Neural cell (in vitro differentiated cells): ENCODE measurements around the gene TMCO1. TPM values are rescaled to one million over a fixed set of nuclear protein-coding genes. Genes with fewer than 3 reads are reported as not detected.
"Not testable (repeated sequence)": the region's sequence is repeated elsewhere in the genome, so short reads cannot be mapped to it uniquely, and the experiment has no call there.

ENCODE experiments used
- H2AFZ ChIP-seq: fragments of 200-600, 300-800 bp; sonication (generic), shearing (Covaris generic); 2 replicates; pipeline ENCODE4 v1.6.0; 2014; ENCODE audit warnings: low read depth, mild to moderate bottlenecking, antibody characterized with exemption, low read length, moderate library complexity
- H3F3A ChIP-seq: fragments of 200-600 bp; shearing (Covaris generic); 2 replicates; pipeline ENCODE4 v1.6.1; 2016; ENCODE audit warnings: mild to moderate bottlenecking, moderate library complexity, mixed read lengths, antibody characterized with exemption, low read length; ENCODE audit not compliant: insufficient read depth, poor library complexity, severe bottlenecking
- H3K27ac ChIP-seq: fragments of 200-600, 300-800 bp; sonication (generic), shearing (Covaris generic); 2 replicates; pipeline ENCODE4 v1.5.1; 2014; ENCODE audit warnings: mild to moderate bottlenecking, low read length, moderate library complexity
- H3K27me3 ChIP-seq: fragments of 300-800, 200-600 bp; sonication (generic), shearing (Covaris generic); 2 replicates; pipeline ENCODE4 v1.6.0; 2014; ENCODE audit warnings: mild to moderate bottlenecking, low read depth, low read length, moderate library complexity; ENCODE audit not compliant: insufficient read depth
- H3K36me3 ChIP-seq: fragments of 300-800, 200-600 bp; sonication (generic), shearing (Covaris generic); 2 replicates; pipeline ENCODE4 v1.5.1; 2014; ENCODE audit warnings: mild to moderate bottlenecking, antibody characterized with exemption, low read length, moderate library complexity; ENCODE audit not compliant: insufficient read depth
- H3K4me2 ChIP-seq: fragments of 300-800, 200-600 bp; sonication (generic), shearing (Covaris generic); 2 replicates; pipeline ENCODE4 v1.6.0; 2014; ENCODE audit warnings: mild to moderate bottlenecking, low read length
- H3K4me3 ChIP-seq: fragments of 300-800, 200-600 bp; sonication (generic), shearing (Covaris generic); 2 replicates; pipeline ENCODE4 v1.5.1; 2014; ENCODE audit warnings: mild to moderate bottlenecking, low read length, moderate library complexity
- H3K79me2 ChIP-seq: fragments of 200-600 bp; shearing (Covaris generic); replicated peaks from 2 replicates; pipeline ENCODE4 v1.6.0; 2014; ENCODE audit warnings: mild to moderate bottlenecking, low read length, moderate library complexity; ENCODE audit not compliant: insufficient read depth
- H3K9ac ChIP-seq: fragments of 300-800, 200-600 bp; sonication (generic), shearing (Covaris generic); 2 replicates; pipeline ENCODE4 v1.6.1; 2016; ENCODE audit warnings: mild to moderate bottlenecking, low read length, mixed read lengths
- H3K9me2 ChIP-seq: fragments of 200-600 bp; shearing (Covaris generic); 2 replicates; pipeline ENCODE4 v1.6.1; 2016; ENCODE audit warnings: mild to moderate bottlenecking, low read length, mixed read lengths; ENCODE audit not compliant: insufficient read depth
- H3K9me3 ChIP-seq: fragments of 200-600, 300-800 bp; sonication (generic), shearing (Covaris generic); 2 replicates; pipeline ENCODE4 v1.6.1; 2016; ENCODE audit warnings: mild to moderate bottlenecking, mixed run types, low read length, moderate library complexity, mixed read lengths
- H4K20me1 ChIP-seq: fragments of 200-600 bp; shearing (Covaris generic); 2 replicates; pipeline ENCODE4 v1.6.1; 2016; ENCODE audit warnings: mild to moderate bottlenecking, mixed run types; ENCODE audit not compliant: insufficient read depth
- CTCF ChIP-seq: fragments of 450-650 bp; IDR thresholded peaks from 2 replicates; pipeline ENCODE4 v1.5.1; 2014; ENCODE audit warnings: antibody characterized with exemption, mild to moderate bottlenecking, moderate library complexity; ENCODE audit not compliant: poor library complexity, severe bottlenecking
- EP300 ChIP-seq: fragments of 450-650 bp; conservative IDR thresholded peaks from 2 replicates; pipeline ENCODE4 v1.6.1; 2014; ENCODE audit warnings: antibody characterized with exemption, mild to moderate bottlenecking, moderate library complexity; ENCODE audit not compliant: poor library complexity, severe bottlenecking
- EZH2 ChIP-seq: fragments of 200-600, 300-800 bp; shearing (Covaris generic), sonication (generic); IDR thresholded peaks from 2 replicates; pipeline ENCODE4 v1.6.1; 2014; ENCODE audit warnings: antibody characterized with exemption, low read length, borderline replicate concordance, mild to moderate bottlenecking; ENCODE audit not compliant: insufficient read depth, poor library complexity, severe bottlenecking
- MXI1 ChIP-seq: fragments of 450-650 bp; conservative IDR thresholded peaks from 2 replicates; pipeline ENCODE4 v1.6.1; 2014; ENCODE audit warnings: antibody characterized with exemption, mild to moderate bottlenecking; ENCODE audit not compliant: poor library complexity, severe bottlenecking
- POLR2AphosphoS5 ChIP-seq: IDR thresholded peaks from 2 replicates; pipeline ENCODE4 v1.6.1; 2012
- RAD21 ChIP-seq: fragments of 450-650 bp; conservative IDR thresholded peaks from 2 replicates; pipeline ENCODE4 v1.6.1; 2014; ENCODE audit warnings: antibody characterized with exemption, mild to moderate bottlenecking, moderate library complexity
- REST ChIP-seq: IDR thresholded peaks from 2 replicates; pipeline ENCODE4 v1.6.1; 2012; ENCODE audit warnings: borderline replicate concordance
- SMC3 ChIP-seq: fragments of 450-650 bp; conservative IDR thresholded peaks from 2 replicates; pipeline ENCODE4 v1.6.1; 2014; ENCODE audit warnings: antibody characterized with exemption, mild to moderate bottlenecking, moderate library complexity; ENCODE audit not compliant: poor library complexity
- TAF1 ChIP-seq: IDR thresholded peaks from 2 replicates; pipeline ENCODE4 v1.6.1; 2012; ENCODE audit warnings: low read depth
- polyA plus RNA-seq: library from polyadenylated mRNA; depleted of rRNA; stranded (reverse); fragments of >200 nt; gene quantifications from 2 replicates; pipeline ENCODE4 v1.2.3, GENCODE V29; 2014

The TMCO1 gene
- polyA plus RNA-seq, 1 donor from 2014 or later, result 137 TPM

DNA sequence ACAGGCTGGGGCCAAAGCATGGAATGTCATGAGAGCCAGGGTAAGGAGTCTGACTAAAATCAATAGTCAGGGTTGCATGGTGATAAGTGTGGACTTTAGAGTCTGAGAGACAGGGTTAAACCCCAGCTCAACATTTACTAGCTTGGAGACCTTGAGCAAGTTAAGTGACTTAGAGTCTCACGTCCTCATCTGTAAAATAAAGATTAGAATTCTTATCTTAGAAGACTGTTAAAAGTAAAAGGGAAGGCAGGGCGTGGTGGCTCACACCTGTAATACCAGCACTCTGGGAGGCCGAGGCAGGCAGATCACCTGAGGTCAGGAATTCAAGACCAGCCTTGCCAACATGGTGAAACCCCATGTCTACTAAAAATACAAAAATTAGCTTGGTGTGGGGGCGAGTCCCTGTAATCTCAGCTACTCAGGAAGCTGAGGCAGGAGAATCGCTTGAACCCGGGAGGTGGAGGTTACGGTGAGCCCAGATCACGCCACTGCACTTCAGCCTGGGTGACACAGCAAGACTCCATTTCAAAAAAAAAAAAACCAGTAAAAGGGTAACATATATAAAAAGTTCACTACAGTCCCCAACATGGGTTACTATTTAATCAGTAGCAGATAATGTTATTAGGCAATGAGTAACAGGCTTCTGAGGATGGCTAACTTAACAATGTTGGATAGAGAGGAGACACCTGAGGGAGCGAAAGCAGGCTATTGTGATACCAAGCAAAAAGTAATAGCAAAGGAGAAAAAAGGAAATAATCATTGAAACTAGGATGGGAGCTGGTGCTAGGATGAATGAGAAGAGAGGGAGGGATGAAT is 20.8 kb downstream of the TMCO1 start:
- Histone ChIP-seq H3K9me2 (no peaks in the 10 kb centered on the region), H3K9ac (no peak overlapping the region), H3F3A (no peaks in the 10 kb centered on the region), H3K36me3 (peaks cover 2% of the 10 kb centered on the region), H3K79me2 (no peaks in the 10 kb centered on the region), H4K20me1 (no peaks in the 10 kb centered on the region), H3K4me2 (no peak overlapping the region), H3K27ac (no peak overlapping the region), H2AFZ (no peak overlapping the region), H3K4me3 (no peak overlapping the region), H3K9me3 (no peaks in the 10 kb centered on the region), H3K27me3 (no peaks in the 10 kb centered on the region)
- TF ChIP-seq MXI1 (no peak), TAF1 (no peak), EP300 (no peak), CTCF (no peak), RAD21 (no peak), SMC3 (no peak), REST (no peak), POLR2AphosphoS5 (no peak), EZH2 (no peak)

GRCh38 chr1:165744913-165745312 is 23.8 kb downstream of the TMCO1 start:
- not testable (repeated sequence) for H3F3A ChIP-seq, H3K36me3 ChIP-seq, H3K79me2 ChIP-seq, H3K9ac ChIP-seq, H4K20me1 ChIP-seq, H3K4me3 ChIP-seq, H3K27me3 ChIP-seq, H3K9me2 ChIP-seq, H3K9me3 ChIP-seq, H3K4me2 ChIP-seq, H3K27ac ChIP-seq, H2AFZ ChIP-seq
